GM10248 (cell line): ENCODE measurements around the gene FARS2.
A peak's percentile ranks its signal among the peaks of the same experiment; 100 is the strongest.

Source experiments
- CTCF ChIA-PET: fragments of 300-600 bp; sonication (Branson Sonifier 250); formaldehyde crosslinking; extraction: SDS; loops from one replicate; lab custom pipeline; 2021; ENCODE audit warnings: antibody characterized with exemption; lab: Yijun Ruan, JAX
- POLR2A ChIA-PET: fragments of 350-650 bp; sonication (Branson Sonifier 250); formaldehyde crosslinking; extraction: SDS; loops from one replicate; lab custom pipeline; 2020; ENCODE audit warnings: antibody characterized with exemption; lab: Yijun Ruan, JAX
- DNase-seq: peaks from one replicate; pipeline ENCODE4 v3.0.0; 2012; ENCODE audit errors: extremely low spot score
- TF ChIP-seq, protein P1 (sequence below): IDR thresholded peaks from 2 replicates; pipeline ENCODE4 v1.5.1; 2012; ENCODE audit warnings: mild to moderate bottlenecking, low read depth; ENCODE audit errors: extremely low read depth, missing control alignments, control extremely low read depth

FARS2 gene

DNA sequence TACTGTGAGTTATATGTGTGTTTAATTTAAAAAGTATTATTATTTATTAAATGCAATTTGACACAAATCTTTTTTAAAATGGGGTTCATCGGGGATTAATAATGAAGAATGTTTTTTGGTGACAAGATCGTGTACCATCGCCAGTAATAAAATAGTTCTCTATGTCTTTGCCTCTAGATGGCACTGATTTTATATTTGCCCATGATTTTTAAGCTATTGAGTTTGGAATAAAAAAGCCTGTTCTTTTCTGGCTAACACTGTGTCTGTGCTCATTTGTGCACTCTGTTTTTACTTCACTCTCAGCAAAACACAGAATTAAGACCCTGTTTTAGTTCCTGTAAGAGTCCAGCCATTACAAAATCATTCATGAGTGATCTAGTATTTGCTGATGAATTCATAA is 127.0 kb downstream of the FARS2 start:
- ChIA-PET CTCF (interaction anchor here (0.7 to 1.6 kb wide), 2 partner anchors 10 to 33 kb away, joined by 3 to 5 read pairs; no protein-coding TSS in a partner anchor), POLR2A (no interaction called here)
- TF ChIP-seq, protein P1, sequence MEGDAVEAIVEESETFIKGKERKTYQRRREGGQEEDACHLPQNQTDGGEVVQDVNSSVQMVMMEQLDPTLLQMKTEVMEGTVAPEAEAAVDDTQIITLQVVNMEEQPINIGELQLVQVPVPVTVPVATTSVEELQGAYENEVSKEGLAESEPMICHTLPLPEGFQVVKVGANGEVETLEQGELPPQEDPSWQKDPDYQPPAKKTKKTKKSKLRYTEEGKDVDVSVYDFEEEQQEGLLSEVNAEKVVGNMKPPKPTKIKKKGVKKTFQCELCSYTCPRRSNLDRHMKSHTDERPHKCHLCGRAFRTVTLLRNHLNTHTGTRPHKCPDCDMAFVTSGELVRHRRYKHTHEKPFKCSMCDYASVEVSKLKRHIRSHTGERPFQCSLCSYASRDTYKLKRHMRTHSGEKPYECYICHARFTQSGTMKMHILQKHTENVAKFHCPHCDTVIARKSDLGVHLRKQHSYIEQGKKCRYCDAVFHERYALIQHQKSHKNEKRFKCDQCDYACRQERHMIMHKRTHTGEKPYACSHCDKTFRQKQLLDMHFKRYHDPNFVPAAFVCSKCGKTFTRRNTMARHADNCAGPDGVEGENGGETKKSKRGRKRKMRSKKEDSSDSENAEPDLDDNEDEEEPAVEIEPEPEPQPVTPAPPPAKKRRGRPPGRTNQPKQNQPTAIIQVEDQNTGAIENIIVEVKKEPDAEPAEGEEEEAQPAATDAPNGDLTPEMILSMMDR = no peak
- DNase-seq = no peak

DNA sequence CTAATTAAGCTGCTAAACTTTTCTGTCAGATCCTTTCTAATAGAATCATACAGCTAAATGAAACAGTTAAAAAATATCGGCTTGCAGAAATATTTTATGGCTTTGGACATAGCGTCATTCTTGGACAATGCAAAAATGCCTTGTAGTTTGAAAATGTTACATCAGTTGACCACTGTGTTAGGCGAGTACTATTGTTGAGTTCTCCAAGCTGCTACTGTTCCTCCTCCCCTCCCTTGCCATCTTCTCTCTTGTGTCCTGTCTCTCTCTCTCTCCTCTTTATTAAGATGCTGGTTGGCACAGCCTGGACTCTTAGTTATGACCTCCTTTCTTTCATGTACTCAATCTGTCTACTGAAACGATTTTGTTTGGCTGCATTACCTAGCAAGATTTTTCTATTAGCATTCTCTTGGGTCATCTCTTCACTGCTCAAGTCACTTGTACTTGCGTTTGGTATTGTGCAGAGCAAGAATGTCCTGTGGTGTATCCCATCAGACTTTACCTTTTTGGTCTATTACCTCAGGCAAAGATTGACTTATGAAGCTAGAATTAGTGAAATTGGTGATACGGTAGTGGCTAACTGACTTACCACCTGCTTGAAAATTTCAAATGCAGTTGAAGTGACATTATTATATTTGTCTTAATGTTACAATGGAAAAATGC is 127.9 kb downstream of the FARS2 start:
- TF ChIP-seq, protein P1 = no peak

DNA sequence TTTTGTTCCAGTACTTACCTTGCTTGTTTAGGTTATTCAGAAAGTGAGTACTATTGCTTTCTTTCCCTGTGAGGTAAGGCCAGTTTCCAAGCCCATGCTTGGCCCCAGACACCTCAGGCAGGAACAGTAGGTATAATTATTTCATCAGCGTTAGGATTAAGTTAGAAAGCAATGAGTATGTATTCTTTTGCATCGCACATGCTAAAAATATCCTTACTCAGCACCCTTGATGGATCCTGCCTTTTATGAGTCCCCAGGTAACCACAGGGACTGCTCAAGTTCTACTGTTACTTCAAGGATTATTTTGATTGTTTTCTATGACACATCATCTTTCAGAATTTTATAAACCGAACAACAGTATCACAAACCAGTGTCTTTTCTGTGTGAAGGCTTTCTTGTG is 128.9 kb downstream of the FARS2 start:
- TF ChIP-seq, protein P1 = no peak
- ChIA-PET POLR2A (no interaction called here), CTCF (interaction anchor here (1.0 to 2.0 kb wide), 5 partner anchors 8 to 387 kb away, joined by 3 to 6 read pairs (median 5); partner anchors contain the start of gene RPP40)
- DNase-seq = no peak

More for the DNA sequence above, 127.9 kb downstream of the FARS2 start:
- ChIA-PET CTCF (interaction anchor here (0.7 to 2.0 kb wide), 5 partner anchors 9 to 245 kb away, joined by 3 to 6 read pairs (median 5); no protein-coding TSS in a partner anchor), POLR2A (no interaction called here)
- no peak for DNase-seq

DNA sequence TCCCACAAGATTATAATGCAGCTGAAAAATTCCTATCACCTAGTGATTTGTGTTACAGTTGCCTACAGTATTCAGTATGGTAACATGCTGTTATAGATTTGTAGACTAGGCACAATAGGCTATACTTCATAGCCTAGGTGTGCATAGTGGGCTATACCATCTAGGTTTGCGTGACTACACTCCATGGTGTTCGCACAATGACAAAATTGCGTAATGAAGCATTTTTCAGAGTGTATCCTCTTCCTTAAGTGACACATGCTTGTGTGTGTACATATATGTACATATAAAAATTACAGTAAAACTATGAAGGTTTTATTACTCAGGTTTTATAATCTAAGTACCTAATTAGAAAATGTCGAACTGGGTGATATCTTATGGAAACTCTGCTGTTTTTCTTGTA is 133.0 kb downstream of the FARS2 start:
- ChIA-PET POLR2A (no interaction called here), CTCF (interaction anchor here (3.5 kb wide), 1 partner anchor 251 kb away, joined by 14 read pairs; no protein-coding TSS in a partner anchor)
- TF ChIP-seq, protein P1 = no peak
- DNase-seq = no peak

DNA sequence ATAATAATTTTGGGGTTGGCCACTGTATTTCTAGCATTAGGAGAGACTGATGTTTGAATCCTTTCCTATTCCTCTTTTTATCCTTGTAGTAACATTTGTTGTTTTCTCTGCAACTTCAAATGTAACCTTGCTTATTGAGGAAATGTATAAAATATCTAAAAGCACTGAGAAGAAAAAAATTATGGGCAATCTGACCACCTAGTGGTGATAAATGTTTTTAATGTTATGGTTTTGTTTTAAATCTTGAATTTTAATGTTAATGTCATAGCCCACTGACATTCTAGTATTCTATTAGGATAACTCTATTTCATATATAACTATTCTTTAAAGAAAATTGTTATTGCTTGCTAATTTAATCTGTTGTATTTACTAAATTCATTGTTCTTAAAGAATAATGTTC is 134.4 kb downstream of the FARS2 start:
- no peak for DNase-seq
- POLR2A ChIA-PET = no interaction called here
- TF ChIP-seq, protein P1 = no peak
- CTCF ChIA-PET = interaction anchor here (3.5 kb wide), 1 partner anchor 252 kb away, joined by 14 read pairs; no protein-coding TSS in a partner anchor

DNA sequence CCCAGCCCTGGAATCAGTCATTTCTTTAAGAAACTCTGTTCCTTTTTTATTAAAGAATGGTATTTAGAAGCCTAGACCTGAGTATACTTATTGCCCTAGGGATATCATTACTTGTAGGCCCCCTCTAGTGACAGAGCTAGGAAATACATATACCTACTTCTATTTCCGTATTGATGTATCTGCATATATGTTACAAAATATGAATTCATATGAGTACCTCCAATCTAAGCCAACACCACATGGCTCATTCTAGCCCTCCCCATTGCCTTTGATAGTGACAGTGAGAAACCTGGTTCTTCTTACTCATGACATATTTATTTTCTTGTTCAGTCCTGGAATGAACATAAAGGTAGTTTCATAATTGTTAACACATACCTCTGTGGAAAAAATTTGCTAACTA is 137.2 kb downstream of the FARS2 start:
- TF ChIP-seq, protein P1 = peak; percentile 62
- ChIA-PET POLR2A (no interaction called here), CTCF (interaction anchor here (0.5 to 1.0 kb wide), 2 partner anchors 9 to 254 kb away, joined by 3 to 5 read pairs; no protein-coding TSS in a partner anchor)
- DNase-seq = peak; percentile 30
